Heart left ventricle (tissue), 16 donors: ENCODE measurements around the gene DDOST. TPM values are rescaled to one million over a fixed set of nuclear protein-coding genes. Genes with fewer than 3 reads are reported as not detected.
A peak's percentile ranks its signal among the peaks of the same experiment; 100 is the strongest.
"Not testable (repeated sequence)": the region's sequence is repeated elsewhere in the genome, so short reads cannot be mapped to it uniquely, and the experiment has no call there.

Experiments
- ATAC-seq, 4 donors: fragments of 200-7000 bp; cut with Tn5 transposase; one replicate each; pipeline ENCODE4 v1.9.1; 2020 to 2022; ENCODE audit warnings: moderate library complexity in 4 of 4, mild to moderate bottlenecking in 3 of 4, moderate number of reproducible peaks in 1 of 4
- DNase-seq, 5 donors: peaks; one replicate each; pipeline ENCODE4 v3.0.0-alpha.2; 2020
- H3K27ac ChIP-seq, 12 donors: fragments of 200-600 bp; sonication (generic) in 4 of 12; one replicate each; pipeline versions ENCODE4 v1.5.0 to v1.8.0; 2016 to 2022; ENCODE audit warnings: mild to moderate bottlenecking in 2 of 12
- H3K27me3 ChIP-seq, 9 donors: fragments of 200-600 bp; sonication (generic) in 2 of 9; one replicate each; pipeline versions ENCODE4 v1.5.1 to v1.8.0; 2016 to 2022; ENCODE audit warnings: mild to moderate bottlenecking in 3 of 9
- H3K36me3 ChIP-seq, 9 donors: fragments of 200-600 bp; sonication (generic) in 2 of 9; one replicate each; pipeline versions ENCODE4 v1.5.0 to v1.8.0; 2018 to 2022; ENCODE audit warnings: mild to moderate bottlenecking in 2 of 9
- H3K4me1 ChIP-seq, 12 donors: fragments of 200-600 bp; sonication (generic) in 4 of 12; one replicate each; pipeline versions ENCODE4 v1.5.0 to v1.8.0; 2016 to 2022; ENCODE audit warnings: mild to moderate bottlenecking in 3 of 12
- H3K4me3 ChIP-seq, 12 donors: fragments of 200-600 bp; sonication (generic) in 4 of 12; one replicate each; pipeline versions ENCODE4 v1.5.0 to v1.8.0; 2017 to 2022; ENCODE audit warnings: mild to moderate bottlenecking in 9 of 12, moderate library complexity in 4 of 12
- H3K9me3 ChIP-seq, 12 donors: fragments of 200-600 bp; sonication (generic) in 4 of 12; one replicate each; pipeline versions ENCODE4 v1.5.0 to v1.8.0; 2016 to 2022; ENCODE audit warnings: mild to moderate bottlenecking in 1 of 12
- CTCF ChIP-seq, 12 donors: fragments of 200-600 bp; sonication (generic) in 4 of 12; IDR thresholded peaks; one replicate each; pipeline versions ENCODE4 v1.5.0 to v1.8.0; 2018 to 2022; ENCODE audit warnings: antibody characterized with exemption in 12 of 12, mild to moderate bottlenecking in 5 of 12
- POLR2A ChIP-seq, 2 donors: fragments of 450-650 bp; IDR thresholded peaks; one replicate each; pipeline ENCODE4 v1.6.1; 2017; ENCODE audit warnings: antibody characterized with exemption in 2 of 2, mild to moderate bottlenecking in 2 of 2, moderate library complexity in 2 of 2
- WGBS, 4 donors: extraction: QIAGEN DNeasy Blood & Tissue Kit in 2 of 4; methylation state at CpG; one replicate each; pipeline versions ENCODE4 v1.1.5 to v1.1.7; 2013 to 2018; 5-methylcytosine and 5-hydroxymethylcytosine counted together
- intact Hi-C, 10 donors: fragments of 100-400 bp; cut with DNase I; formaldehyde crosslinking; loops; one replicate each; pipeline versions ENCODE4 v1.11.1 to v1.14.2; 2022
- polyA plus RNA-seq, 2 donors: library from polyadenylated mRNA; stranded (reverse); fragments of 200-250 nt; gene quantifications; one replicate each; pipeline ENCODE4 v1.2.3, GENCODE V29; 2013
- total RNA-seq, 9 donors: library from RNA; depleted of rRNA in 2 of 9; stranded (reverse); fragments of >200 nt in 2 of 9; fragmentation: NEBNext Ultra II Directional in 3 of 9; extraction: Animal tissue kit (Norgen Biotek cat#: 25700) in 3 of 9; gene quantifications; one replicate each; pipeline versions ENCODE4 v1.1.0 to v1.2.4, GENCODE V29; 2016 to 2023
- donor health status: ischemic (EF 13 %, LVEDD 7.1; RV severe dilation, severe dysfunction).
- donor health status: healthy with polysubstance abuse.
- donor health status: DM: no; HTN: yes; CAD: no.
- donor health status: DM: no; HTN: no; CAD: no.
- donor health status: ischemic (EF 25% LVEDD 6.9; RV normal size, moderate dysfunction).
- donor health status: ischemic (EF 25% LVEDD 5.7; RV mildly dilated, moderate dysfunction).
- donor health status: healthy.
- donor health status: DM: yes; HTN: yes; CAD: no.
- donor health status: ischemic (EF 35%, LVEDD 5.7; RV mildly dilated, moderate dysfunction).
- donor health status: nonischemic (EF 11% LVEDD 7.7; RV severe dilation, severe dysfunction).
- donor health status: DM: yes; HTN: yes; CAD: no.
- donor health status: PGD.
- donor health status: ischemic (EF 29% LVEDD 5.4; RV normal size, mild dysfunction).
- donor health status: nonischemic (EF 23%, LVEDD 6.1; RV moderate dilation, normal function).

Gene DDOST
- total and polyA plus RNA-seq, 11 donors: 88.9 to 211 (median 128) TPM

- 79 to 88% (median 84%) methylated on average over 6 of the region's 6 CpGs for WGBS, 4 donors
- Histone ChIP-seq H3K4me3 (no peak overlapping the region), H3K36me3 (peaks cover 0 to 35% (median 3%) of the 10 kb centered on the region in 9 donors), H3K27me3 (no peaks in the 10 kb centered on the region), H3K4me1 (peaks cover 0 to 14% (median 7%) of the 10 kb centered on the region in 12 donors), H3K9me3 (no peaks in the 10 kb centered on the region), H3K27ac (no peak overlapping the region)
- DNase-seq (peak in 1 of 5 donors; percentile 1), ATAC-seq (no peak)
- TF ChIP-seq CTCF (IDR thresholded peaks at IDR 0.05): no peak
- intact Hi-C loops: no loop called here
These were observed 17.4 kb upstream of the DDOST start for GRCh38 chr1:20678599-20678998.

GRCh38 chr1:20673626-20674025, 12.5 kb upstream of the DDOST start:
- 93 to 95% (median 93%) methylated on average over 11 of the region's 11 CpGs for WGBS, 4 donors
- H3K4me1 ChIP-seq, ATAC-seq, H3K9me3 ChIP-seq, intact Hi-C loops, H3K4me3 ChIP-seq, H3K27me3 ChIP-seq, H3K27ac ChIP-seq: not testable (repeated sequence)
- H3K36me3 ChIP-seq: peaks cover 0 to 38% (median 3%) of the 10 kb centered on the region in 9 donors
- peak in 1 of 5 donors; percentile 25 for DNase-seq

- Histone ChIP-seq H3K9me3 (no peaks in the 10 kb centered on the region), H3K4me3 (no peak overlapping the region), H3K27me3 (no peaks in the 10 kb centered on the region), H3K36me3 (peaks cover 0 to 32% (median 3%) of the 10 kb centered on the region in 9 donors), H3K27ac (no peak overlapping the region), H3K4me1 (no peaks in the 10 kb centered on the region)
- ATAC-seq (no peak), DNase-seq (no peak)
- WGBS, 4 donors: 87 to 91% (median 89%) methylated on average over 4 of the region's 4 CpGs
- TF ChIP-seq POLR2A (IDR thresholded peaks at IDR 0.05): no peak
- no peak for TF ChIP-seq CTCF (IDR thresholded peaks at IDR 0.05)
- intact Hi-C loops: no loop called here
These were observed 11.1 kb upstream of the DDOST start for GRCh38 chr1:20672265-20672632.

- intact Hi-C loops: no loop called here
- Histone ChIP-seq H3K4me3 (no peak overlapping the region), H3K27me3 (no peaks in the 10 kb centered on the region), H3K27ac (no peak overlapping the region), H3K4me1 (peaks cover 0 to 8% (median 0%) of the 10 kb centered on the region in 12 donors), H3K36me3 (peaks cover 0 to 29% (median 0%) of the 10 kb centered on the region in 9 donors), H3K9me3 (no peaks in the 10 kb centered on the region)
- DNase-seq (no peak), ATAC-seq (no peak)
- 92 to 96% (median 95%) methylated on average over 5 of the region's 5 CpGs for WGBS, 4 donors
- TF ChIP-seq CTCF (IDR thresholded peaks at IDR 0.05): no peak
- no peak for TF ChIP-seq POLR2A (IDR thresholded peaks at IDR 0.05)
These were observed 9.8 kb upstream of the DDOST start for GRCh38 chr1:20670936-20671335.

- no peak overlapping the region for H3K27ac ChIP-seq
- intact Hi-C loops: no loop called here
- H3K9me3 ChIP-seq: no peaks in the 10 kb centered on the region
- no peak for TF ChIP-seq POLR2A (IDR thresholded peaks at IDR 0.05)
- TF ChIP-seq CTCF (IDR thresholded peaks at IDR 0.05): no peak
- WGBS, 4 donors: 94 to 100% (median 98%) methylated on average over 1 of the region's 1 CpG
- DNase-seq (peak in 1 of 5 donors; percentile 4), ATAC-seq (no peak)
- no peak overlapping the region for H3K4me3 ChIP-seq
- H3K27me3 ChIP-seq: no peaks in the 10 kb centered on the region
- peaks cover 0 to 19% (median 0%) of the 10 kb centered on the region in 9 donors for H3K36me3 ChIP-seq
- H3K4me1 ChIP-seq: peaks cover 0 to 16% (median 2%) of the 10 kb centered on the region in 12 donors
These were observed 7.4 kb upstream of the DDOST start for GRCh38 chr1:20668581-20668980.
